Stimulated activated memory B cell treated with anti-CD40 and anti-IgM and Interleukin-4, amounts not matched to agents 10 μg/mL and 1 μg/mL and 100 μg/mL, for 72 hours (primary cell): ENCODE results near the gene KHSRP.
A peak's percentile ranks its signal among the peaks of the same experiment; 100 is the strongest.

ENCODE experiments used
- ATAC-seq: fragments of 150-1000 bp; cut with Tn5 transposase; 2 replicates; pipeline ENCODE4 v1.10.0; 2021
- H3K27ac Mint-ChIP-seq: one replicate; pipeline ENCODE4 v1.8.0; 2022; ENCODE audit warnings: mild to moderate bottlenecking, mixed read lengths
- H3K27me3 Mint-ChIP-seq: one replicate; pipeline ENCODE4 v1.8.0; 2022; ENCODE audit warnings: mixed read lengths
- H3K36me3 Mint-ChIP-seq: one replicate; pipeline ENCODE4 v1.8.0; 2022; ENCODE audit warnings: mixed read lengths
- H3K4me1 Mint-ChIP-seq: one replicate; pipeline ENCODE4 v1.8.0; 2022; ENCODE audit warnings: mixed read lengths
- H3K4me3 Mint-ChIP-seq: one replicate; pipeline ENCODE4 v1.8.0; 2022; ENCODE audit warnings: mild to moderate bottlenecking, moderate library complexity, mixed read lengths
- H3K9me3 Mint-ChIP-seq: one replicate; pipeline ENCODE4 v1.8.0; 2022; ENCODE audit warnings: mixed read lengths

Gene KHSRP

GRCh38 chr19:6424195-6424938 lies at the start of gene KHSRP:
Gene KHSRP, minus strand, starts transcription at chr19:6424811. Its CDS starts 110 bp downstream, at chr19:6424701.
- Mint-ChIP-seq H3K4me3 (peak within 1 kb of the TSS; percentile 92), H3K27me3 (no peaks in the 10 kb centered on the region), H3K4me1 (peaks cover 35% of the 10 kb centered on the region), H3K9me3 (no peaks in the 10 kb centered on the region), H3K36me3 (peaks cover 22% of the 10 kb centered on the region), H3K27ac (peak within 1 kb of the TSS; percentile 72)
- no peak for ATAC-seq

GRCh38 chr19:6473647-6474046 lies 49.0 kb upstream of the KHSRP start:
- no peak for ATAC-seq
- H3K27me3 Mint-ChIP-seq, result no peaks in the 10 kb centered on the region
- H3K9me3 Mint-ChIP-seq, result no peaks in the 10 kb centered on the region
- no peaks in the 10 kb centered on the region for H3K4me1 Mint-ChIP-seq
- no peak overlapping the region for H3K4me3 Mint-ChIP-seq
- no peak overlapping the region for H3K27ac Mint-ChIP-seq
- H3K36me3 Mint-ChIP-seq, result peaks cover 35% of the 10 kb centered on the region

GRCh38 chr19:6472713-6473112 lies 48.1 kb upstream of the KHSRP start:
- no peak overlapping the region for H3K27ac Mint-ChIP-seq
- ATAC-seq, result no peak
- H3K27me3 Mint-ChIP-seq, result no peaks in the 10 kb centered on the region
- H3K36me3 Mint-ChIP-seq, result peaks cover 45% of the 10 kb centered on the region
- no peaks in the 10 kb centered on the region for H3K9me3 Mint-ChIP-seq
- H3K4me1 Mint-ChIP-seq, result peaks cover under 1% of the 10 kb centered on the region
- no peak overlapping the region for H3K4me3 Mint-ChIP-seq

- no peak overlapping the region for H3K27ac Mint-ChIP-seq
- H3K27me3 Mint-ChIP-seq, result no peaks in the 10 kb centered on the region
- H3K36me3 Mint-ChIP-seq, result peaks cover 49% of the 10 kb centered on the region
- peaks cover 11% of the 10 kb centered on the region for H3K4me1 Mint-ChIP-seq
- H3K9me3 Mint-ChIP-seq, result no peaks in the 10 kb centered on the region
- ATAC-seq, result no peak
- no peak overlapping the region for H3K4me3 Mint-ChIP-seq
Measured at GRCh38 chr19:6471076-6471475, 46.5 kb upstream of the KHSRP start.

GRCh38 chr19:6470173-6470572 lies 45.6 kb upstream of the KHSRP start:
- no peak overlapping the region for H3K4me3 Mint-ChIP-seq
- H3K4me1 Mint-ChIP-seq, result peaks cover 18% of the 10 kb centered on the region
- no peak for ATAC-seq
- H3K27ac Mint-ChIP-seq, result no peak overlapping the region
- H3K27me3 Mint-ChIP-seq, result no peaks in the 10 kb centered on the region
- H3K36me3 Mint-ChIP-seq, result peaks cover 46% of the 10 kb centered on the region
- no peaks in the 10 kb centered on the region for H3K9me3 Mint-ChIP-seq

- Mint-ChIP-seq H3K4me3 (no peak overlapping the region), H3K36me3 (peaks cover 36% of the 10 kb centered on the region), H3K27me3 (no peaks in the 10 kb centered on the region), H3K4me1 (peaks cover 33% of the 10 kb centered on the region), H3K27ac (no peak overlapping the region), H3K9me3 (no peaks in the 10 kb centered on the region)
- ATAC-seq, result no peak
Measured at GRCh38 chr19:6467384-6467783, 42.8 kb upstream of the KHSRP start.

- no peak for ATAC-seq
- H3K4me3 Mint-ChIP-seq, result no peak overlapping the region
Measured at GRCh38 chr19:6466526-6467248, 42.1 kb upstream of the KHSRP start.

GRCh38 chr19:6465663-6466062 lies 41.1 kb upstream of the KHSRP start:
- H3K4me1 Mint-ChIP-seq, result peaks cover 33% of the 10 kb centered on the region
- H3K27ac Mint-ChIP-seq, result no peak overlapping the region
- H3K4me3 Mint-ChIP-seq, result no peak overlapping the region
- no peaks in the 10 kb centered on the region for H3K9me3 Mint-ChIP-seq
- ATAC-seq, result no peak
- H3K36me3 Mint-ChIP-seq, result peaks cover 36% of the 10 kb centered on the region
- no peaks in the 10 kb centered on the region for H3K27me3 Mint-ChIP-seq

More at GRCh38 chr19:6466526-6467248, 42.1 kb upstream of the KHSRP start:
- H3K36me3 Mint-ChIP-seq, result peaks cover 36% of the 10 kb centered on the region
- no peaks in the 10 kb centered on the region for H3K27me3 Mint-ChIP-seq
- H3K27ac Mint-ChIP-seq, result no peak overlapping the region
- no peaks in the 10 kb centered on the region for H3K9me3 Mint-ChIP-seq
- peaks cover 33% of the 10 kb centered on the region for H3K4me1 Mint-ChIP-seq

- no peak for ATAC-seq
- H3K9me3 Mint-ChIP-seq, result no peaks in the 10 kb centered on the region
- no peaks in the 10 kb centered on the region for H3K27me3 Mint-ChIP-seq
- H3K27ac Mint-ChIP-seq, result no peak overlapping the region
- H3K4me1 Mint-ChIP-seq, result peaks cover 33% of the 10 kb centered on the region
- H3K36me3 Mint-ChIP-seq, result peaks cover 31% of the 10 kb centered on the region
- no peak overlapping the region for H3K4me3 Mint-ChIP-seq
Measured at GRCh38 chr19:6465006-6465405, 40.4 kb upstream of the KHSRP start.

- no peaks in the 10 kb centered on the region for H3K9me3 Mint-ChIP-seq
- H3K27ac Mint-ChIP-seq, result peak within 1 kb of the TSS; percentile 74
- ATAC-seq, result no peak
- peaks cover 25% of the 10 kb centered on the region for H3K36me3 Mint-ChIP-seq
- H3K4me3 Mint-ChIP-seq, result peak within 1 kb of the TSS; percentile 78
- H3K4me1 Mint-ChIP-seq, result peaks cover 33% of the 10 kb centered on the region
- H3K27me3 Mint-ChIP-seq, result no peaks in the 10 kb centered on the region
Measured at GRCh38 chr19:6464070-6464873, 39.7 kb upstream of the KHSRP start, which contains the start of gene CRB3. Gene CRB3, plus strand, starts transcription at chr19:6464271. Its CDS starts 431 bp downstream, at chr19:6464702.

GRCh38 chr19:6460099-6460884 lies 35.7 kb upstream of the KHSRP start:
- H3K27me3 Mint-ChIP-seq, result no peaks in the 10 kb centered on the region
- peak overlapping the region; percentile 91 for H3K27ac Mint-ChIP-seq
- no peaks in the 10 kb centered on the region for H3K9me3 Mint-ChIP-seq
- H3K4me3 Mint-ChIP-seq, result peak overlapping the region; percentile 84
- peaks cover 36% of the 10 kb centered on the region for H3K4me1 Mint-ChIP-seq
- peaks cover 12% of the 10 kb centered on the region for H3K36me3 Mint-ChIP-seq
- ATAC-seq, result peak; percentile 92

GRCh38 chr19:6459262-6460098 lies 34.9 kb upstream of the KHSRP start, which contains the start of gene SLC25A23:
Gene SLC25A23, minus strand, starts transcription at chr19:6459792. Its CDS starts 164 bp downstream, at chr19:6459628.
- Mint-ChIP-seq H3K4me1 (peaks cover 28% of the 10 kb centered on the region), H3K36me3 (peaks cover 20% of the 10 kb centered on the region), H3K9me3 (no peaks in the 10 kb centered on the region), H3K4me3 (peak within 1 kb of the TSS; percentile 87), H3K27ac (peak within 1 kb of the TSS; percentile 91), H3K27me3 (no peaks in the 10 kb centered on the region)
- peak; percentile 63 for ATAC-seq

- no peak for ATAC-seq
- Mint-ChIP-seq H3K27ac (peak overlapping the region; percentile 82), H3K27me3 (no peaks in the 10 kb centered on the region), H3K36me3 (peaks cover 27% of the 10 kb centered on the region), H3K9me3 (peaks cover 4% of the 10 kb centered on the region), H3K4me3 (peak overlapping the region; percentile 87), H3K4me1 (peaks cover 21% of the 10 kb centered on the region)
Measured at GRCh38 chr19:6458695-6459261, 34.2 kb upstream of the KHSRP start.
